IMR-90 (cell line): ENCODE measurements around the gene PCGF5. TPM values are rescaled to one million over a fixed set of nuclear protein-coding genes. Genes with fewer than 3 reads are reported as not detected.
"Not testable (repeated sequence)": the region's sequence is repeated elsewhere in the genome, so short reads cannot be mapped to it uniquely, and the experiment has no call there.

Experiments used
- ATAC-seq: fragments of 200-7000 bp; cut with Tn5 transposase; 2 replicates; pipeline ENCODE4 v1.9.1; 2020; ENCODE audit warnings: low read depth, mild to moderate bottlenecking, moderate library complexity
- BruUV-seq: library from RNA; stranded (reverse); fragments of 400-500 nt; replicated peaks from 2 replicates; lab custom pipeline; 2021; lab: Mats Ljungman, UMichigan
- CTCF ChIA-PET: fragments of 300-600 bp; formaldehyde crosslinking; extraction: SDS; loops from one replicate; lab custom pipeline; 2021; ENCODE audit warnings: antibody characterized with exemption; lab: Yijun Ruan, JAX
- POLR2A ChIA-PET: fragments of 300-600 bp; sonication (Branson Sonifier 250); formaldehyde crosslinking; loops from one replicate; lab custom pipeline; 2022; ENCODE audit warnings: antibody characterized with exemption; ENCODE audit not compliant: unreplicated experiment; lab: Charles Lee
- DNase-seq: peaks from one replicate; pipeline ENCODE4 v3.0.0; 2013
- H2AFZ ChIP-seq: replicated peaks from 2 replicates; pipeline ENCODE3; 2013; ENCODE audit warnings: low read length, mild to moderate bottlenecking; ENCODE audit not compliant: poor library complexity
- H2AK5ac ChIP-seq: 2 replicates; pipeline ENCODE4 v1.6.1; 2013; ENCODE audit warnings: low read depth, low read length, inconsistent platforms
- H2AK9ac ChIP-seq: replicated peaks from 2 replicates; pipeline ENCODE3; 2013; ENCODE audit warnings: mild to moderate bottlenecking, low read depth, low read length, moderate library complexity; ENCODE audit not compliant: poor library complexity
- H2BK120ac ChIP-seq: 2 replicates; pipeline ENCODE4 v1.6.1; 2013; ENCODE audit warnings: low read depth, low read length, inconsistent platforms
- H2BK15ac ChIP-seq: 3 replicates; pipeline ENCODE4 v1.6.1; 2013; ENCODE audit warnings: low read depth, low read length, inconsistent platforms
- H2BK20ac ChIP-seq: 2 replicates; pipeline ENCODE4 v1.6.1; 2013; ENCODE audit warnings: low read depth, mild to moderate bottlenecking, inconsistent platforms, low read length, moderate library complexity
- H2BK5ac ChIP-seq: 2 replicates; pipeline ENCODE4 v1.6.1; 2013; ENCODE audit warnings: mild to moderate bottlenecking, low read depth, low read length, inconsistent platforms; ENCODE audit not compliant: poor library complexity, severe bottlenecking
- H3K14ac ChIP-seq: replicated peaks from 2 replicates; pipeline ENCODE4 v1.6.1; 2013; ENCODE audit warnings: low read depth, low read length, inconsistent platforms
- H3K18ac ChIP-seq: 2 replicates; pipeline ENCODE4 v1.6.1; 2013; ENCODE audit warnings: low read depth, low read length, control low read depth
- H3K23ac ChIP-seq: 2 replicates; pipeline ENCODE4 v1.6.1; 2013; ENCODE audit warnings: low read depth, low read length, inconsistent platforms
- H3K27ac ChIP-seq: 2 replicates; pipeline ENCODE4 v1.5.1; 2013; ENCODE audit warnings: mild to moderate bottlenecking, control low read depth, low read length; ENCODE audit not compliant: insufficient read depth
- H3K27me3 ChIP-seq: 2 replicates; pipeline ENCODE4 v1.6.1; 2013; ENCODE audit warnings: low read length; ENCODE audit not compliant: control insufficient read depth, insufficient read depth
- H3K36me3 ChIP-seq: 2 replicates; pipeline ENCODE4 v1.6.1; 2013; ENCODE audit warnings: low read length, mixed read lengths; ENCODE audit not compliant: control insufficient read depth, insufficient read depth
- H3K4ac ChIP-seq: 2 replicates; pipeline ENCODE4 v1.6.1; 2013; ENCODE audit warnings: low read depth, low read length, inconsistent platforms
- H3K4me1 ChIP-seq: 2 replicates; pipeline ENCODE4 v1.6.1; 2013; ENCODE audit warnings: low read length, mixed read lengths; ENCODE audit not compliant: control insufficient read depth, insufficient read depth
- H3K4me2 ChIP-seq: 2 replicates; pipeline ENCODE4 v1.6.1; 2013; ENCODE audit warnings: low read depth, mild to moderate bottlenecking, control low read depth, low read length, moderate library complexity
- H3K4me3 ChIP-seq: 2 replicates; pipeline ENCODE4 v1.5.1; 2013; ENCODE audit warnings: low read depth, mild to moderate bottlenecking, control low read depth, low read length, moderate library complexity; ENCODE audit not compliant: insufficient read depth
- H3K56ac ChIP-seq: 2 replicates; pipeline ENCODE4 v1.6.1; 2013; ENCODE audit warnings: low read length, inconsistent platforms; ENCODE audit not compliant: insufficient read depth; ENCODE audit errors: extremely low read depth
- H3K79me1 ChIP-seq, 2 experiments: 2 replicates each; pipeline ENCODE4 v1.6.1; 2013; ENCODE audit warnings: low read length in 2 of 2, inconsistent platforms in 1 of 2, low read depth in 1 of 2
- H3K9ac ChIP-seq: 2 replicates; pipeline ENCODE4 v1.6.1; 2013; ENCODE audit warnings: low read depth, low read length, control low read depth
- H3K9me1 ChIP-seq: 2 replicates; pipeline ENCODE4 v1.6.1; 2013; ENCODE audit warnings: low read length, inconsistent platforms; ENCODE audit not compliant: insufficient read depth
- H3K9me3 ChIP-seq: 2 replicates; pipeline ENCODE4 v1.6.1; 2013; ENCODE audit warnings: low read length; ENCODE audit not compliant: control insufficient read depth, insufficient read depth
- H4K20me1 ChIP-seq: 2 replicates; pipeline ENCODE4 v1.6.1; 2013; ENCODE audit warnings: low read length, inconsistent platforms; ENCODE audit not compliant: insufficient read depth
- H4K5ac ChIP-seq: 2 replicates; pipeline ENCODE4 v1.6.1; 2013; ENCODE audit warnings: mild to moderate bottlenecking, low read depth, low read length, control low read depth
- H4K8ac ChIP-seq, 2 experiments: 2 replicates each; pipeline ENCODE4 v1.6.1; 2013; ENCODE audit warnings: low read depth in 2 of 2, low read length in 2 of 2, control low read depth in 1 of 2, inconsistent platforms in 1 of 2
- H4K91ac ChIP-seq: 2 replicates; pipeline ENCODE4 v1.6.1; 2013; ENCODE audit warnings: low read depth, low read length, inconsistent platforms; ENCODE audit not compliant: insufficient read depth
- WGBS, 2 experiments: methylation state at CpG; one replicate each; pipeline versions ENCODE4 v1.1.5 to v1.1.7; 2013; ENCODE audit warnings: missing lambda C conversion rate in 2 of 2; ENCODE audit not compliant: insufficient read length in 1 of 2; ENCODE audit errors: extremely low coverage in 2 of 2; 5-methylcytosine and 5-hydroxymethylcytosine counted together
- dilution Hi-C: fragments of 300-500 bp; cut with HindIII; formaldehyde crosslinking; loops from one replicate; pipeline ENCODE4 v1.14.3; 2018; ENCODE audit warnings: low sequenced_read_pairs; ENCODE audit not compliant: unreplicated experiment
- in situ Hi-C: fragments of 300-500 bp; cut with MboI; formaldehyde crosslinking; loops from 3 replicates; pipeline ENCODE4 v1.14.3; 2019; ENCODE audit warnings: low sequenced_read_pairs, inconsistent platforms, mixed read lengths
- intact Hi-C: fragments of 100-400 bp; cut with micrococcal nuclease; formaldehyde crosslinking; loops from 2 replicates; pipeline ENCODE4 v1.10.0; 2022
- polyA plus RNA-seq, 3 experiments: library from polyadenylated mRNA; depleted of rRNA; stranded (reverse); fragments of >200 nt; gene quantifications; 2 replicates each; pipeline ENCODE4 v1.2.3, GENCODE V29; 2012; ENCODE audit warnings: low replicate concordance in 1 of 3
- total RNA-seq: library from RNA; depleted of rRNA; stranded (reverse); fragments of >200 nt; gene quantifications from 2 replicates; pipeline ENCODE4 v1.2.3, GENCODE V29; 2012

PCGF5 gene
- total and polyA plus RNA-seq, 2 of the 4 experiments (the other 2 are of a cell fraction), result 9.0 to 18.1 TPM

DNA sequence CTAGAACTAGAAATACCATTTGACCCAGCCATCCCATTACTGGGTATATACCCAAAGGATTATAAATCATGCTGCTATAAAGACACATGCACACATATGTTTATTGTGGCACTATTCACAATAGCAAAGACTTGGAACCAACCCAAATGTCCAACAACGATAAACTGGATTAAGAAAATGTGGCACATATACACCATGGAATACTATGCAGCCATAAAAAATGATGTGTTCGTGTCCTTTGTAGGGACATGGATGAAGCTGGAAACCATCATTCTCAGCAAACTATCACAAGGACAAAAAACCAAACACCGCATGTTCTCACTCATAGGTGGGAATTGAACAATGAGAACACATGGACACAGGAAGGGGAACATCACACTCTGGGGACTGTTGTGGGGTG lies 40.0 kb downstream of the PCGF5 start:
- H3K9me1 ChIP-seq, intact Hi-C loops, H4K91ac ChIP-seq, H3K14ac ChIP-seq, H3K9ac ChIP-seq, H4K5ac ChIP-seq, H3K4me3 ChIP-seq, H3K18ac ChIP-seq, H3K4me2 ChIP-seq, H2BK15ac ChIP-seq, H2BK20ac ChIP-seq, H4K8ac ChIP-seq, H3K23ac ChIP-seq, BruUV-seq, H3K27ac ChIP-seq, H3K27me3 ChIP-seq, H2AFZ ChIP-seq, H3K36me3 ChIP-seq, H2BK5ac ChIP-seq, H2AK5ac ChIP-seq, in situ Hi-C loops, ATAC-seq, DNase-seq, H2AK9ac ChIP-seq, H2BK120ac ChIP-seq, H3K56ac ChIP-seq, H3K4me1 ChIP-seq, POLR2A ChIA-PET, H3K4ac ChIP-seq, H3K9me3 ChIP-seq, H3K79me1 ChIP-seq, H4K20me1 ChIP-seq: not testable (repeated sequence)
- dilution Hi-C loops, result loop anchor here (25.0 kb wide), 1 partner anchor 373 kb away; no protein-coding TSS in a partner anchor
- CTCF ChIA-PET, result interaction anchor here (0.8 kb wide), 1 partner anchor 349 kb away, joined by 3 read pairs; no protein-coding TSS in a partner anchor
- no CpG with 5 or more reads among the region's 3 CpGs for WGBS, 2 experiments
